Right cardiac atrium (tissue), 5 donors: Measurements from ENCODE around the gene ATP6V1C2. TPM values are rescaled to one million over a fixed set of nuclear protein-coding genes. Genes with fewer than 3 reads are reported as not detected.

Source experiments
- ATAC-seq, 2 donors: fragments of 200-7000 bp; cut with Tn5 transposase; one replicate each; pipeline versions ENCODE4 v1.8.0 to v1.9.1; 2020; ENCODE audit warnings: moderate library complexity in 2 of 2, mild to moderate bottlenecking in 1 of 2
- DNase-seq, 3 donors: peaks; one replicate each; pipeline ENCODE4 v3.0.0-alpha.2; 2020
- H3K27ac ChIP-seq: one replicate; pipeline ENCODE4 v1.5.1; 2013; ENCODE audit warnings: mild to moderate bottlenecking, low read length, control low read depth, moderate library complexity
- H3K27me3 ChIP-seq: one replicate; pipeline ENCODE4 v1.6.1; 2013; ENCODE audit not compliant: control insufficient read depth, insufficient read depth
- H3K4me1 ChIP-seq: one replicate; pipeline ENCODE4 v1.6.1; 2013; ENCODE audit warnings: low read length; ENCODE audit not compliant: control insufficient read depth, insufficient read depth
- H3K4me3 ChIP-seq: one replicate; pipeline ENCODE4 v1.5.1; 2013; ENCODE audit warnings: low read length, control low read depth
- H3K9me3 ChIP-seq: one replicate; pipeline ENCODE4 v1.6.1; 2013; ENCODE audit warnings: low read length; ENCODE audit not compliant: control insufficient read depth
- WGBS: extraction: QIAGEN DNeasy Blood & Tissue Kit; methylation state at CpG from one replicate; pipeline ENCODE4 v1.1.7; 2013; 5-methylcytosine and 5-hydroxymethylcytosine counted together
- intact Hi-C, 4 donors: fragments of 100-400 bp; cut with DNase I; formaldehyde crosslinking; loops; one replicate each; pipeline versions ENCODE4 v1.11.0 to v1.14.0; 2022 to 2023
- polyA plus RNA-seq: library from polyadenylated mRNA; stranded (reverse); fragments of 200-250 nt; gene quantifications from one replicate; pipeline ENCODE4 v1.2.3, GENCODE V29; 2013
- total RNA-seq, 4 donors: library from RNA; stranded (reverse); fragmentation: NEBNext Ultra II Directional; extraction: Animal tissue kit (Norgen Biotek cat#: 25700); gene quantifications; one replicate each; pipeline ENCODE4 v1.2.1, GENCODE V29; 2021
- donor health status: healthy with polysubstance abuse.
- donor health status: DM: no; HTN: yes; CAD: no.
- donor health status: DM: no; HTN: no; CAD: no.
- donor health status: DM: no; HTN: yes; CAD: no; lungs with severe emphysema.
- donor health status: DM: yes; HTN: yes; CAD: no.

ATP6V1C2 gene
- total and polyA plus RNA-seq, 5 donors, result 0.09 to 0.52 (median 0.36) TPM; not detected in 2

DNA sequence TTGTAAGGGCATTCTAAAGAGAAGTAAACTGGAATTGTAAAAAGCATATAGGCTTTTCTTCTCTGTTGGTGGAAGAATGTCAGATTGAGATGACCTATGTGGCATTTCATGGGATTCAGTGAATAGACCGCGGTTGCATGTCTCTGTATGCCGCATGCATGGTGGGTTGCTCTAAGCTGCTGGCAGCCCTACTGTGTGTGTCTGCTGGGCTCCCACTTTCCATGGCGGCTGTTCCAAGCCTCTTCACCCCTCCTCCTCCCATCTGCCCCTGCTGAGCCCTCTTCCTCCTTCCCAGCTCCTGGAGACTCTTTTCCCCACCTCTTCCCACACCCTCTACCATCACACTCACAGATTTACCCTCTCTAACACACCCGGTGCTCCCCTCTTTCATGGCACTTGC is 12.6 kb downstream of the ATP6V1C2 start:
- Histone ChIP-seq H3K4me1 (no peaks in the 10 kb centered on the region), H3K4me3 (no peak overlapping the region), H3K27ac (no peak overlapping the region), H3K27me3 (no peaks in the 10 kb centered on the region), H3K9me3 (no peaks in the 10 kb centered on the region)
- intact Hi-C loops, result no loop called here
- 85% methylated on average over 5 of the region's 5 CpGs for WGBS
- ATAC-seq, result no peak
- DNase-seq, result no peak

- WGBS, result 75% methylated on average over 6 of the region's 6 CpGs
- ATAC-seq (no peak), DNase-seq (no peak)
- H3K4me3 ChIP-seq, result no peak overlapping the region
- no peak overlapping the region for H3K27ac ChIP-seq
- H3K4me1 ChIP-seq, result no peaks in the 10 kb centered on the region
- intact Hi-C loops, result no loop called here
- H3K27me3 ChIP-seq, result no peaks in the 10 kb centered on the region
- H3K9me3 ChIP-seq, result no peaks in the 10 kb centered on the region
Measured at GRCh38 chr2:10738192-10738591, 16.8 kb downstream of the ATP6V1C2 start.

DNA sequence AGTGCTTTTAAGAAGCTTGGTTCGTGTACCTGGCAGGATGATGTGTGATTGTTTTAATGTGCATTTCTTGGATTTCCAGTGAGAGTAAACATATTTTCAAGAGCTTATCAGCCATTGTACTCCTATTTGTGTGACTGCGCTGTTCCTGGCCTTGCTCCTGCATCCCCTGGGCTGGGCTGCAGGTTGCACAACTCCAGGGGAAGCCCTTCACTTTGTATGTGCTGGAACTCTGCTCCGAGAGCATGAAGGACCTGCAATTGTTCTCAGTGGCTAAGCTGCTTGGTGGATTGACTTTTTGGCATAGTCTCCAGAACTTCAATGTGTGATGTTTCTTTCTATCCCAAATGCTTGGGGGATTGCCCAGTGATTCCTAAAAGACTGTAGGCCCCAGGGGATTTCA is 18.8 kb downstream of the ATP6V1C2 start:
- no peak for DNase-seq
- 82% methylated on average over 3 of the region's 3 CpGs for WGBS
- Histone ChIP-seq H3K4me3 (no peak overlapping the region), H3K4me1 (no peaks in the 10 kb centered on the region), H3K9me3 (no peaks in the 10 kb centered on the region), H3K27me3 (no peaks in the 10 kb centered on the region), H3K27ac (no peak overlapping the region)
- intact Hi-C loops, result no loop called here
- ATAC-seq, result no peak

- Histone ChIP-seq H3K27me3 (no peaks in the 10 kb centered on the region), H3K4me3 (no peak overlapping the region), H3K4me1 (no peaks in the 10 kb centered on the region), H3K9me3 (no peaks in the 10 kb centered on the region), H3K27ac (no peak overlapping the region)
- ATAC-seq (no peak), DNase-seq (no peak)
- WGBS, result 47% methylated on average over 2 of the region's 2 CpGs
- intact Hi-C loops, result no loop called here
Measured at GRCh38 chr2:10741139-10741538, 19.7 kb downstream of the ATP6V1C2 start.

- H3K27ac ChIP-seq, result no peak overlapping the region
- DNase-seq, result no peak
- H3K9me3 ChIP-seq, result no peaks in the 10 kb centered on the region
- H3K27me3 ChIP-seq, result no peaks in the 10 kb centered on the region
- H3K4me1 ChIP-seq, result no peaks in the 10 kb centered on the region
- H3K4me3 ChIP-seq, result no peak overlapping the region
- no peak for ATAC-seq
- WGBS, result 89% methylated on average over 11 of the region's 11 CpGs
- intact Hi-C loops, result no loop called here
Measured at GRCh38 chr2:10742666-10743065, 21.2 kb downstream of the ATP6V1C2 start.

DNA sequence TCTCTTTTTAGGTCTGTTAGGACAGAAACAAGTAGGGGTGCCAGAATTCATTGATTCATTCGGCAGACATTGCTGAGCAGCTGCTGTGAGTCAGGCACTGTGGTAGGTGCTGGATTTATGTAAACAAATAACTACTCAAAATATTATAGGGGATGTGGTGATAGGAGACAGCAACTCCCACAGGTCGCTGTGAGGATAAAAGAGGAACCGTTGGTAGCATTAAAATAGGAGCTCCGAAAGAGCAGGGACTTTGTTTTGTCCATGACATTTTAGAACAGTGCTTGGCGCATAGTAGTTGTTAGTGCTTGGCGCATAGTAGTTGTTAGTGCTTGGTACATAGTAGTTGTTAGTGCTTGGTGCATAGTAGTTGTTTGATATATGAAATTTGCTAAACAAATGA is 29.2 kb downstream of the ATP6V1C2 start:
- intact Hi-C loops, result no loop called here
- Histone ChIP-seq H3K27ac (no peak overlapping the region), H3K4me3 (no peak overlapping the region), H3K27me3 (no peaks in the 10 kb centered on the region), H3K4me1 (no peaks in the 10 kb centered on the region), H3K9me3 (no peaks in the 10 kb centered on the region)
- no peak for ATAC-seq
- no peak for DNase-seq
- 81% methylated on average over 6 of the region's 6 CpGs for WGBS

DNA sequence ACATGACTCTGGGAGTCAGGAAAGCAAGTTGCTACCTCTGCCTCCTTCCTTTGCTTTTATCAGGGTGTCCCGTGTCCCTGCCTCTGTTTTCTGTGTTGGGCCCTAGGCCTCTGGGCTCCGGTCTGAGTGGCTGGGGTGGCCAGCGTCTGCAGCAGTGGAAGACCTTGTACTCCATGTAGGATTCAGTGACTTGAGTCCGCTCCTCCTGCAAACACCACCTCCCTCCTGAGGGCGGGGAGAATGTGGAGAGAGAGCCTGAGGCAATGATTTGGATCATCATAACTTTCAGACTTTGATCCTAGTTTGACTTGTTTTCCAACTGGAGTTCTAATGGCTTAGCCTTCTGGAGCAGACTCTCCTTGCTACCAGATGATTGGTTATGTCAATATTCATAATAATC is 30.8 kb downstream of the ATP6V1C2 start:
- Histone ChIP-seq H3K4me3 (no peak overlapping the region), H3K27ac (no peak overlapping the region), H3K9me3 (no peaks in the 10 kb centered on the region), H3K27me3 (no peaks in the 10 kb centered on the region), H3K4me1 (no peaks in the 10 kb centered on the region)
- DNase-seq (no peak), ATAC-seq (no peak)
- 77% methylated on average over 5 of the region's 5 CpGs for WGBS
- intact Hi-C loops, result no loop called here

DNA sequence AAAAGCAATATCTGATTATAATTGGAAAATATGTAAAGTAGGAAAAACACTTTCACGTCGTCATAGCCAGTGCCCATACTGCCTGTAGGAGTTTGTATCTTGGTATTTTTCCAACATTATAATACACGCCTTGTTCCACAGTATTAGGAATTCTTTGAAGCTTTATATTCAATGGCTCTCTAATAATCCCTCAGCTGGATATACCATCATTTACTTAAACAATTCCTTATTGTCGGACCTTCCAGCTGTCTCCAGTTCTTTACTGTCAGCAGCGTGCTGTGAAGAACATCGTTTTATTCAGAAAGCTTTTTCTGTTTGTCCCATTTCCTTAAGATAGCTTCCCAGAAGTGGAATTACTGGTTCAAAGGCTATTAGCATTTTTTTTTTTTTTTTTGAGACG is 31.7 kb downstream of the ATP6V1C2 start:
- H3K4me3 ChIP-seq, result no peak overlapping the region
- DNase-seq (no peak), ATAC-seq (no peak)
- 62% methylated on average over 7 of the region's 7 CpGs for WGBS
- H3K4me1 ChIP-seq, result no peaks in the 10 kb centered on the region
- H3K27me3 ChIP-seq, result no peaks in the 10 kb centered on the region
- H3K27ac ChIP-seq, result no peak overlapping the region
- no peaks in the 10 kb centered on the region for H3K9me3 ChIP-seq
- intact Hi-C loops, result no loop called here

DNA sequence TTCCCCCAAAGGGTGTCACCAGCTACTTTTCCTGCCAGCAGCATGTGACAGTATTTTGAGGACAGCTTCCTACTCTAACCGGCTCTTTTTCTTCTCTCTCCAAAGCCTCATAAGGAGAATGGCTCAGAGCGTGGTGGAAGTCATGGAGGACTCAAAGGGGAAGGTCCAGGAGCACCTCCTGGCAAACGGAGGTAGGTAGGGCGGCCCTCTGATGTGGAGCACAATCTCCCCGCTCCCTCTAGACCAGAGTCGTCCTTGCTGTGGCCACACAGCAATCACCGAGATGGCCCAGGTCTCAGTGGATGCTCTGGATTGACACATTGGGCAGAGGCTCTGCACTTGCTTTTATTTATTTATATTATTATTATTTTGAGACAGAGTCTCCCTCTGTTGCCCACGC is 32.4 kb downstream of the ATP6V1C2 start:
- ATAC-seq (no peak), DNase-seq (no peak)
- Histone ChIP-seq H3K9me3 (no peaks in the 10 kb centered on the region), H3K4me1 (no peaks in the 10 kb centered on the region), H3K27me3 (no peaks in the 10 kb centered on the region), H3K27ac (no peak overlapping the region), H3K4me3 (no peak overlapping the region)
- WGBS, result 86% methylated on average over 8 of the region's 8 CpGs
- intact Hi-C loops, result no loop called here

DNA sequence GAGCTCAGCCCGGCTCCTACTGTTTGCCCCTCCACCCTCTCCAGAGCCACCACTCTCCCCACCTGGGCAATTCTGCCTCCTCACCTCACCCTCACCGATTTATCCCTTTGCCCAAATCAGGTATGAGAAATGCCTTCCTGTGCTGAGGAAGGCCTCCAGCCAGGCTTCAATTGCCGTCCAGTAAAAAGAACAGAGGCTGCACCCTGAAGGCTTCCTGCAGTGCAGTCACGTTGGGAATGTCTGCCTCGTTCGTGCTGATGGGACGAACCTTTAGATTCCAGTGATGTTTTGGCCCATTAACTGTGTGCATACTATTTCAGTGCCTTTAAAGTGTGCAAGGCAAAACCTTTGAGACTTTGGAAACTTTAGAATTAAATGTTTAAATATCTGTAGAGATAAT is 34.2 kb downstream of the ATP6V1C2 start:
- Histone ChIP-seq H3K4me1 (no peaks in the 10 kb centered on the region), H3K4me3 (no peak overlapping the region), H3K27me3 (no peaks in the 10 kb centered on the region), H3K9me3 (no peaks in the 10 kb centered on the region), H3K27ac (no peak overlapping the region)
- intact Hi-C loops, result no loop called here
- ATAC-seq, result no peak
- DNase-seq, result no peak
- 63% methylated on average over 7 of the region's 7 CpGs for WGBS

- DNase-seq, result peak in 1 of 3 donors; percentile 32
- 90% methylated on average over 6 of the region's 6 CpGs for WGBS
- Histone ChIP-seq H3K9me3 (no peaks in the 10 kb centered on the region), H3K4me3 (no peak overlapping the region), H3K27ac (no peak overlapping the region), H3K27me3 (no peaks in the 10 kb centered on the region), H3K4me1 (no peaks in the 10 kb centered on the region)
- no peak for ATAC-seq
- intact Hi-C loops, result no loop called here
Measured at GRCh38 chr2:10757814-10758286, 36.4 kb downstream of the ATP6V1C2 start.

- ATAC-seq, result no peak
- Histone ChIP-seq H3K9me3 (no peaks in the 10 kb centered on the region), H3K27ac (no peak overlapping the region), H3K4me3 (no peak overlapping the region), H3K4me1 (no peaks in the 10 kb centered on the region), H3K27me3 (no peaks in the 10 kb centered on the region)
- 87% methylated on average over 11 of the region's 11 CpGs for WGBS
- DNase-seq, result peak in 1 of 3 donors; percentile 6
- intact Hi-C loops, result no loop called here
Measured at GRCh38 chr2:10759151-10759714, 37.8 kb downstream of the ATP6V1C2 start.
